ENCODE results near the gene TSFM.

TSFM gene

GRCh38 chr12:57754411-57755193 is 28.0 kb upstream of the TSFM start, which contains the start of gene MARCHF9:
Gene MARCHF9 (plus strand): TSS chr12:57755103. CDS start chr12:57755529, 426 bp downstream.
- no peak for TF ChIP-seq CTCF (conservative IDR thresholded peaks at IDR 0.05; ENCODE audit: control insufficient read depth, insufficient read depth, low read depth, low read length)
- H3K4me3 ChIP-seq (ENCODE audit: control insufficient read depth, low read depth, low read length): peak within 1 kb of the TSS; percentile 39
- DNase-seq (ENCODE audit: low read depth): no peak

- H3K4me3 ChIP-seq (ENCODE audit: control insufficient read depth, low read depth, low read length): peak overlapping the region; percentile 23
- no peak for TF ChIP-seq CTCF (conservative IDR thresholded peaks at IDR 0.05; ENCODE audit: control insufficient read depth, insufficient read depth, low read depth, low read length)
- DNase-seq (ENCODE audit: low read depth): no peak
Measured at GRCh38 chr12:57755194-57755453, 27.5 kb upstream of the TSFM start.

- no peak for TF ChIP-seq CTCF (conservative IDR thresholded peaks at IDR 0.05; ENCODE audit: control insufficient read depth, insufficient read depth, low read depth, low read length)
- no peak for DNase-seq (ENCODE audit: low read depth)
Measured at GRCh38 chr12:57755454-57756372, 26.9 kb upstream of the TSFM start.

GRCh38 chr12:57756406-57757341 is 25.9 kb upstream of the TSFM start:
- TF ChIP-seq CTCF (conservative IDR thresholded peaks at IDR 0.05; ENCODE audit: control insufficient read depth, insufficient read depth, low read depth, low read length): peak; percentile 24
- no peak for DNase-seq (ENCODE audit: low read depth)
- no peak overlapping the region for H3K4me3 ChIP-seq (ENCODE audit: control insufficient read depth, low read depth, low read length)

More at GRCh38 chr12:57755454-57756372, 26.9 kb upstream of the TSFM start:
- H3K4me3 ChIP-seq (ENCODE audit: control insufficient read depth, low read depth, low read length): peak overlapping the region; percentile 26

GRCh38 chr12:57757771-57758170 is 24.8 kb upstream of the TSFM start:
- H3K4me3 ChIP-seq (ENCODE audit: control insufficient read depth, low read depth, low read length): no peak overlapping the region
- no peak for DNase-seq (ENCODE audit: low read depth)
- TF ChIP-seq CTCF (conservative IDR thresholded peaks at IDR 0.05; ENCODE audit: control insufficient read depth, insufficient read depth, low read depth, low read length): no peak

Measured in fibroblast of mammary gland (primary cell).